ENCODE measurements around the gene TRANK1. TPM values are rescaled to one million over a fixed set of nuclear protein-coding genes. Genes with fewer than 3 reads are reported as not detected.

Gene TRANK1
- total and polyA plus RNA-seq, 2 of the 4 experiments (the other 2 are of a cell fraction), result 7.9 to 12.7 TPM

DNA sequence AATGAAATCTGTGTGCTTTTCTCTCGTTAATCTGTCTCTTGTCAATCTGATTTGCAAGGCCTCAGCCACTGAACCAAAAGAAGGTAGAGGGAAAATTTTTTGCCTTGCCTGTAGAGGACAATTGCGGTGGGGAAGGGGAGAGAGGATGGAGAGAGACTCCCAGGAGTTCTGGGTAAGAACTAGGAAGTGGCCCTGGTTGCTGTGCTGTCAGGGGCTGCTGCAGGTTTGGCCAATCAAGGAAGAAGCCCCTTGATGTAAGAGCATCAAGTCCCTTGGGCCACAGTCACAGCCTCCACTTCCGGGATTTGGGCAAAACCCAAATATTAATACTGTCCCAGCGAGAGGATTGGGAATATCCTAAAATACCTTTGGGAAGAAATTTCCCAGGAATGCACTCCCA, 43.3 kb downstream of the TRANK1 start (continued):
- TF ChIP-seq, protein P1, sequence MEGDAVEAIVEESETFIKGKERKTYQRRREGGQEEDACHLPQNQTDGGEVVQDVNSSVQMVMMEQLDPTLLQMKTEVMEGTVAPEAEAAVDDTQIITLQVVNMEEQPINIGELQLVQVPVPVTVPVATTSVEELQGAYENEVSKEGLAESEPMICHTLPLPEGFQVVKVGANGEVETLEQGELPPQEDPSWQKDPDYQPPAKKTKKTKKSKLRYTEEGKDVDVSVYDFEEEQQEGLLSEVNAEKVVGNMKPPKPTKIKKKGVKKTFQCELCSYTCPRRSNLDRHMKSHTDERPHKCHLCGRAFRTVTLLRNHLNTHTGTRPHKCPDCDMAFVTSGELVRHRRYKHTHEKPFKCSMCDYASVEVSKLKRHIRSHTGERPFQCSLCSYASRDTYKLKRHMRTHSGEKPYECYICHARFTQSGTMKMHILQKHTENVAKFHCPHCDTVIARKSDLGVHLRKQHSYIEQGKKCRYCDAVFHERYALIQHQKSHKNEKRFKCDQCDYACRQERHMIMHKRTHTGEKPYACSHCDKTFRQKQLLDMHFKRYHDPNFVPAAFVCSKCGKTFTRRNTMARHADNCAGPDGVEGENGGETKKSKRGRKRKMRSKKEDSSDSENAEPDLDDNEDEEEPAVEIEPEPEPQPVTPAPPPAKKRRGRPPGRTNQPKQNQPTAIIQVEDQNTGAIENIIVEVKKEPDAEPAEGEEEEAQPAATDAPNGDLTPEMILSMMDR (conservative IDR thresholded peaks at IDR 0.05; ENCODE audit: low read depth, low read length), result no peak
- TF ChIP-seq FOS (IDR thresholded peaks at IDR 0.05; ENCODE audit: low read depth, low read length) (no peak), NFE2L2 (IDR thresholded peaks at IDR 0.05; ENCODE audit: low read depth, low read length) (no peak), BHLHE40 (IDR thresholded peaks at IDR 0.05; ENCODE audit: low read depth, low read length) (no peak), RCOR1 (IDR thresholded peaks at IDR 0.05; ENCODE audit: insufficient replicate concordance, low read length) (no peak), CEBPB (IDR thresholded peaks at IDR 0.05; ENCODE audit: low read depth, low read length) (no peak)

Data from IMR-90 (cell line).